Fibroblast of skin of right quadriceps (primary cell): Measurements from ENCODE around the gene CADM4.
"Not testable (repeated sequence)": the region's sequence is repeated elsewhere in the genome, so short reads cannot be mapped to it uniquely, and the experiment has no call there.

ENCODE experiments used
- DNase-seq: peaks from one replicate; pipeline ENCODE4 v3.0.0-alpha.2; 2013

CADM4 gene, protein sequence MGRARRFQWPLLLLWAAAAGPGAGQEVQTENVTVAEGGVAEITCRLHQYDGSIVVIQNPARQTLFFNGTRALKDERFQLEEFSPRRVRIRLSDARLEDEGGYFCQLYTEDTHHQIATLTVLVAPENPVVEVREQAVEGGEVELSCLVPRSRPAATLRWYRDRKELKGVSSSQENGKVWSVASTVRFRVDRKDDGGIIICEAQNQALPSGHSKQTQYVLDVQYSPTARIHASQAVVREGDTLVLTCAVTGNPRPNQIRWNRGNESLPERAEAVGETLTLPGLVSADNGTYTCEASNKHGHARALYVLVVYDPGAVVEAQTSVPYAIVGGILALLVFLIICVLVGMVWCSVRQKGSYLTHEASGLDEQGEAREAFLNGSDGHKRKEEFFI

DNA sequence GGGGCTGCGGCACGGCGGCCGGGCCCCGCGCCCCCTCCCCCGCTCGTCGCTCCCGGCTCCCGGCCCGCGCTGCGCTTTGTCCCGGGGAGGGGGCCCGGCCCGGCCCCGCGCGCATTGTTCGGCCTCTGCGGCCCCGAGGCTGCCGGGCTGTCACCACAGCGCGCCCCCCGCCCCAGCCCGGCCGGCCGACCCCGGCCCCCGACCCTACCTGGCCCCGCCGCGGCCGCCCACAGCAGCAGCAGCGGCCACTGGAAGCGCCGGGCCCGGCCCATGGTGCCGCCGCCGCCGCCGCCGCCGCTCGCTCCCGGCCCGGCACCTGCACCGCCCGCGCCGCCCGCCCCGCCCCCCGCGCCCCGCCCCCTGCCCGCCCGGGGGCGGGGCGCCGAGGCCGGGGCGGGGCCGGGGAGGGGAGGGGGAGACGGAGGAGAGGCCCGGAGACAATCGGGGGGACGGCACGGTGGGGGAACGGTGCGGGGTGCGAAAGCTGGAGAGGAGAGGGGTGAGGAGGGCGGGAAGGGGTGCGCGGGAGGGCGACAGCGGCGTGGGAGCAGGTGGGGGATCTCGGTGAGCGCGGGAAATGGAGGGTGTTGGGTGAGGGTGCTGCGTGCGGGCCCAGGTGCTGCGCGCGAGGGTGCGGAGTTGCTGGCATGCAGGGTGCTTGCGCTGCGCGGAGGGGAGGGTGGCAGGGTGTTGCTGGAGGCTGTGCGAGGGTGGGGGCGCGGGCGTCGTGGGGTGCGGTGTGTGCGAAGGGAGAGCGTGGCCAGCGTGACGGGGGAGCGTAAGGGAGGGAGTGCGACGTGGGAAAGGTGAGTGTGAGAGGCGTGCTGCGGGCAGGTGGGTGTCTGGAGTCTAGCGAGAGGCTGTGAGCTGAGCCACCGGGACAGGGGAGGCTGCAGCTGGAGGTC lies at the start of gene CADM4:
TSS of gene CADM4 (minus strand) at position 332 of the 905 bp plus-strand sequence. CDS start at position 272, 60 bp downstream.
- no peak for DNase-seq

DNA sequence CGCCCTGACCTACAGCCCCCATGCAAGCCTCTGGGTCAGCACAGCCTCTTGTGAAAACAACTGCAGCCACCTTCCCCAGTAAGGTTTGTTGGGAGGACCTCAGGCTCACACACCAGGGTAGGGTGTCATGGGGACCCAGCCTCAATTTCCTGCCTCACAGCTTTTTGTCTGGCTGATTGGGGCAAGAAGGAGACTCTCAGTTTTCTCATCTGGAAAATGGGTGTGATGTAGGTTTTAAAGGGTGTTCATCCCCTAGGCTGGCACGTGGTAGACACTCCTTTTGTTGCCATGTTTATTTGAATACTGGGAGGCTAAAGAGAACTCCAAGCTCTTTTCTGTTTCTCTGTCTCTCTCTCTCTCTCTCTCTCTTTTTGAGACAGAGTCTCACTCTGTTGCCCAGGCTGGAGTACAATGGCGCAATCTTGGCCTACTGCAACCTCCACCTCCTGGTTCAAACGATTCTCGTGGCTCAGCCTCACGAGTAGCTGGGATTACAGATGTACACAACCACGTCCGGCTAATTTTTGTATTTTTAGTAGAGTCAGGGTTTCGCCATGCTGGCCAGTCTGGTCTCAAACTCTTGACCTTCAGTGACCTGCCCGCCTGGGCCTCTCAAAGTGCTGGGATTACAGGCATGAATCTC lies 48.5 kb upstream of the CADM4 start:
- no peak for DNase-seq

DNA sequence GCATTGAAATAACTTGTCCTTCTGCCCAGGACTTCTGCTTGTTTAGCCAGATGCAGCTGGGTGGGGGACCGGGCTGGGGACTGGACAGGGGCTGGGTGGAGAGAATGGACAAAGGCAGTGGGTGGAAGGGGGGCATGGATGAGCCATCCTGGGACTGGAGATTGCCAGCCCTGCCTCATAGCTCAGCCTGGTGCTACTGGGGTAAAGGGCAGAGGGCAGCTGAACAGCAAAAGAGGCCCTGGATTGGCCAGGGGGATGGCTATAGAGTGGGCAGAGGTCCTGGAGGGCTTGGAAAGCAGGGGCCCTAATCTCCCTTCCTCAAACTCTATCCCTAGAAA lies 48.0 kb upstream of the CADM4 start:
- no peak for DNase-seq

DNA sequence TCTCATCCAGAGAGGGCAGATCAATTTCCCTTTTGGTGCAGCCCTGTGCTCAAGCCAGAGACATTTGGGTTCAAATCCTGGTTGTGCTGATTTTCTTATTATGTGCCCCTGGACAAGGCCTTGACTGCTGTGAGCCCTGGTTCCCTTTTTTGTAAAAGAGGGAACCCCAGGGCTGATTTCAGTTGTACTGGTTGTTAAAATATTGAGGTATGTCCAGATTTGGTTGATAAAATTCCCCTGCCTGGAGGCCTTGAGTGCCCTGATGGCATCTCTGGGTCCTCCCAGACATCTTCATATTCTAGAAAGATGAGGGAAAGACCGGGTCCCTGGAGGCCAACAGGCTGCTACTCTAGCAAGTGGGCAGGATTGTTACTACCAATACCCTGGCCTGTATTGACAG lies 44.7 kb upstream of the CADM4 start:
- DNase-seq, result no peak

DNA sequence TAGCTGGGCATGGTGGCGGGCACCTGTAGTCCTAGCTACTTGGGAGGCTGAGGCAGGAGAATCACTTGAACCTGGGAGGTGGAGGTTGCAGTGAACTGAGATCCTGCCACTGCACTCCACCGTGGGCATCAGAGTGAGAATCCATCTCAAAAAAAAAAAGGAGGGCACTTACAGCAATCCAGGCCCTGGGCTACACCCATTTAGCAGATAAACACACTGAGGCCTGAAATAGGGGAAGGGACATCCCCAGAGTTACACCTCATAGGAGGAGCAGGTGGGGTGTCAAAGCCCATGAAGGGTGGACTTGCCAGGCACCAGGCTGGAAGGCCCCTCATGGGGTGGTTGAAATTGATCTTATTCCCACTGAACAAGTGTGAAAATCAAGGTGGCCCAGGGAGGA lies 44.3 kb upstream of the CADM4 start:
- no peak for DNase-seq

DNA sequence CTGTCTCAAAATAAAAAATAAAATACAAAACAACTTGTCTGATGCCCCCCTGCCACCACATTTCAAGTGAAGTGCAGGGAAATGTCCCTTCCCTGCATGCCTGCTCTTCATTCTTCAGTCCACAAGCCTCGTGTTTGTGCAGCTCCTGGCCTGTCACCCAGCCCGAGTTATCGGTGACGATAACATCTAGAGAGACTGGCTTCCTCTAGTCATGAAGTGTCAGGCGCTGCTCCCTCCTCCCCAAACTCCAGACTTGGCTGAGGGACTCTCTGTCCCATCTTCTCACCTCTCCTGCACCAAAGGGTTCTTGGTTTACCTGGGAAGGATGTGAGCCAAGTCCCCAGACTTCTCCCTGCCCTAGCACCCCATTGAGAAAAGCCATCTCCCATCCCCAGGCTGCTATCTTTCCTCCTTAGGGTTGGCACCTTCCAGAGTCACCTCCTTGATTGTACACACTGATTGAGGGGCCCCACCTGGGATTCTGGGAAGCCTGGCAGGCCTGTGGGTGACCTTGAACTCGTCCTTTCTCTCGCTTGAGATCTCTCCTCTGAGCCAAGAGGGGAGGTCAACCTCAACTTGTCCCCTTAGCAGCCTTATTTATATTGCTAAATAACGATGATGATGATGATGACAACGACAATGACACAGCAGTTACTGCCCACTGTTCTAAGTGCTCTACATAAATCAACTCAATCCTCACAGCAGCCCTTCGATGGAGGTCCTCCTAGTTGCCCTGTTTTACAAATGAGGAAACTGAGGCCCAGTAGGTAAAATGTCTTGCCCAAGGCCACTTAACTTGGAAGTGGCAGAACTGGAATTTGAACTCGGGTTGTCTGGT lies 43.4 kb upstream of the CADM4 start:
- DNase-seq, result no peak

DNA sequence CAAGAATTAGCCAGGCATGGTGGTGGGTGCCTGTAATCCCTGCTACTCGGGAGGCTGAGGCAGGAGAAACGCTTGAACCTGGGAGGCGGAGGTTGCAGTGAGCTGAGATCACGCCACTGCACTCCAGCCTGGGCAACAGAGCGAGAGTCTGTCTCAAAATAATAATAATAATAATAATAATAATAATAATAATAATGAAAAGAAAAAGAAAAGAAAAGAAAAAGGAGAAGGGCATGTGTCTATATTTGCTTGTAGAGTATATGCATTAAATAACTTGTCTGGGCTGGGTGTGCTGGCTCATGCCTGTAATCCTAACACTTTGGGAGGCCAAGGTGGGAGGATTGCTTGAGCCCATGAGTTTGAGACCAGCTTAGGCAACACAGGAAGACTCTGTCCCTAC lies 42.6 kb upstream of the CADM4 start:
- not testable (repeated sequence) for DNase-seq

DNA sequence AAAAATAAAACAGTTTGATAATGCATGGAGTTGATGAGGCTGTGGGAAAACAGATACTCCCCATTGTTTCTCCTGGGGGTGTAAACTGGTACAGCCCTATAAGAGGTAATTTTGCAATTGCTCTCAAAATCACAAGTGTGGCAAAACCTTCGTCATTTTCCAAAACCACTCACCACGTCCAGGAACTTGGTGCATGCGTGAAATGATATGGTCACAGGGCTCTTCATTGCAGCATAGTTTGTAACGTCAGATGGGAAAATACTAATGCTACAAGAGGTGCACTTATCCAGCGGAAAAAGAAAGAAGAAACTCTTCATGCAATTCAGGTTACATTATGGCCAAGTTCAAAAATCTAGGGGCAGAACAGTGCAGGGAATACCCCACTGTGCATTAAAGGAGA lies 42.2 kb upstream of the CADM4 start:
- DNase-seq, result no peak

DNA sequence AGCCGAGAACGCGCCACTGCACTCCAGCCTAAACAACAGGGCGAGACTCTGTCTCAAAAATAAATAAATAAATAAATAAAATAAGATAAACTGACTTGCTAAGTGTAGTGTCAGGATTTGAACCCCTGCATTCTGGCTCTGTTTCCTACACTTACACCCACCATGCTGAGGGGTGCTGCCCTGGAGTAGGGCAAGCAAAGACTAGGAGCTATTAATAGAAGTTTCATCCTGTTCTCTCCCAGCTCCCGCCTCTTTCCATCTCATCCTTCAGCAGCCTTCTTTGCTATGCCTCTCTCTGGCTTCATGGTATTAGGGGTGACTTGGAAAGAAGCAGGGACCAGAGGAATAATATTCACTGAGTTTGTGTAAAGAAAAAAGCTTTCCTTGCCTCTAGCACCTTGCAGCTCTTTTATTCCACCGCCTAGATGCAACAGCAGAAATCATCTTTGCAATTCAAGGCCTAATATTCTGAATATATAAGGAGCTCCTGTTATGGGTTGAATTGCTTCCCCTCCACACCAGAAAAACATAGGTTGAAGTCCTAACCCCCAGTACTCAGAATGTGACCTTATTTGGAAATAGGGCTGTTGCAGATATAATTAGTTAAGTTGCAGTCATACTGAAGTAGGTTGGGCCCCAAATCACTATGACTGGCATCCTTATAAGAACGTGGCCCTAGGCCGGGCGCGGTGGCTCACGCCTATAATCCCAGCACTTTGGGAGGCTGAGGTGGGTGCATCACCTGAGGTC lies 39.0 kb upstream of the CADM4 start:
- peak; percentile 53 for DNase-seq

DNA sequence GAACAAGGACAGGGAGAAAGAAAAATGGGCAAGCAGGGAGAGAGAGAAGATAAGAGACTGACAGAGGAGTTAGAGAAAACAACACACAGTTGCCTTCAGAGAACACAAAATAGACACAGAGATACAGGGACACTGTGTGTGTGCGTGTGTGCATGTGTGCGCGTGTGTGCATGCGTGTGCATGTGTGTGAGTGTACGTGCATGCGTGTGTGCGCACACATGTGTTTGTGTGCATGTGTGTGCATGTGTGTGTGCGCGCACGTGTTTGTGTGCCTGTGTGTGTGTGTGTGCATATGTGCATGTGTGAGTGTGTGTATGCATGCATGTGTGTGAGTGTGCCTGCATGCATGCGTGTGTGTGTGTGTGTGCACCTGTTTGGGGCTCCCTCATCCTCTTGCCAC lies 36.3 kb upstream of the CADM4 start:
- no peak for DNase-seq

DNA sequence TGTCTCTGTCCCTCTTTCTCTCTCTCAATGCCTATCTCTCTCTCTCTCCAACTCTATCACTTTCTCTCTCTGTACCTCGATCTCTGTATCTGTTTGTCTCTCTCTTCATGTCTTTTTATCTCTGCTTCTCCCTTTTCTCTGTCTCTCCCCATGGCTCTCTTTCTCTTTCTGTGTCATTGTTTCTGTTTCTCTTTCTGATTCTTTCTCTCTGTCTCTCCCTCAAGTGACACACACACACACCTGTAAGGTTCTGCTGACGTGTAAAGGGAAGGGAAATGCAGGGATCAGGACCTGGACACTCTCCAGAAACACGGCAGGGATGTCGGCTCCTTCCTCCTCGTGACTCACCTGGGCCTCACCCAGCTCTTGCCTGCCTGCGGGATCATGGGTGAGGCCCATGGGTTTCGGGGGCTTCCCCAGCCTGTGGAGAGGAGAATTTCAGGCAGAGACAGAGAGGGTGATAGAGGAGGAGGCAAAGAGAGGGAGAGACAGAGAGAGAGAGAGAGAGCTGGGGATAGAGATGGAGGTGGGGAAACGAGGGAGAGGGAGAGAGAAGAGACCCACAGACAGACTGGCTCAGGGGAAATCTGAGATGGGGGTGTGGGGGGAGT lies 35.7 kb upstream of the CADM4 start:
- DNase-seq, result peak; percentile 63

DNA sequence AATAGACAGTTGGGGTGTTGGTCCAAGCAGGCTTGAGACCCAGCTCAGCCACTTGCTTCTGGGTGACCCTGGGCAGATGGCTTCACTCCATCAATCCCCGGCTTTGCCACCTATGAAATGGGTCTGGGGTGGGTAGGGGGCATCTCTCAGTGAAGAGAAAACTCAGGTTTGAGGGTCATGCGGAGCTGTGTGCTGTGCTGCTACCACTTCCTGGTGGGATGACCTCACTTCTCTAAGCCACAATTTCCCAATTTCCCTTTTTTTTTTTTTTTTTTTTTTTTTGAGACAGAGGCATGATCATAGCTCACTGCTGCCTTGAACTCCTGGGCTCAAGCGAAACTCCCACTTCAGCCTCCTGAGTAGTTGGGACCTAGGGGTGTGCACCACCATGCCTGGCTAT lies 34.9 kb upstream of the CADM4 start:
- peak; percentile 38 for DNase-seq

DNA sequence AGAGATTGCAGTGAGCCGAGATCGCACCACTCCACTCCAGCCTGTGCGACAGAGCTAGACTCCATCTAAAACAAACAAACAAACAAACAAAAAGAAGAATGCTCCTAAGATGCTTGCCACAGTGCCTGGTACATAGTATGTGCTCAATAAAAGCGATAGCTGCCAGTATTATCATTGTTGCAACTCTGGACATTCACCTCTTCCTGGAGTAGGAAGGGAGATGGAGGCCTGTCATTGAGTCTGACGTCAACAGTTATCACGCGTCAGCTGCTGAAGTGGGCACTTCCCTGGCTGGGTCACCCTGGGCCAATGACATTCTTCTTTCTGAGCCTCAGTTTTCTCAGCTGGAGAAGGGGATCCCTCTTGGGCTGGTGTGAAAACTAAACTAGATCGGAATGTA lies 34.5 kb upstream of the CADM4 start:
- DNase-seq, result no peak

DNA sequence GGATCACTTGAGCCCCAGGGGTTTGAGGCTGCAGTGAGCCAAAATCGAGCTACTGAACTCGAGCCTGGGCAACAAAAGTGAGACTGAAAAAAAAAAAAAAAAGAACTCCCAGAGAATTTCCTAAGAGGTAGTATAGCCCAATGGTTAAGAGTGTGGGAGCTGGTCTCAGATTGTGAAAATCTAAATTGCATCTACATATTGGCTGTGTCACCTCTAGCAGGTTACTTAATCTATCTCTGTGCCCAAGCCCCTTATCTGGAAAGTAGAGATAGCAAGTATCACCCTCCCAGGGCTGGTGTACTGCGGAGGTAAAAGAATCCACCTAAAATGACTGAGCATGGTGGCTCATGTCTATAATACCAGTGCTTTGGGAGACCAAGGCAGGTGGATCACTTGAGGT lies 34.0 kb upstream of the CADM4 start:
- no peak for DNase-seq

DNA sequence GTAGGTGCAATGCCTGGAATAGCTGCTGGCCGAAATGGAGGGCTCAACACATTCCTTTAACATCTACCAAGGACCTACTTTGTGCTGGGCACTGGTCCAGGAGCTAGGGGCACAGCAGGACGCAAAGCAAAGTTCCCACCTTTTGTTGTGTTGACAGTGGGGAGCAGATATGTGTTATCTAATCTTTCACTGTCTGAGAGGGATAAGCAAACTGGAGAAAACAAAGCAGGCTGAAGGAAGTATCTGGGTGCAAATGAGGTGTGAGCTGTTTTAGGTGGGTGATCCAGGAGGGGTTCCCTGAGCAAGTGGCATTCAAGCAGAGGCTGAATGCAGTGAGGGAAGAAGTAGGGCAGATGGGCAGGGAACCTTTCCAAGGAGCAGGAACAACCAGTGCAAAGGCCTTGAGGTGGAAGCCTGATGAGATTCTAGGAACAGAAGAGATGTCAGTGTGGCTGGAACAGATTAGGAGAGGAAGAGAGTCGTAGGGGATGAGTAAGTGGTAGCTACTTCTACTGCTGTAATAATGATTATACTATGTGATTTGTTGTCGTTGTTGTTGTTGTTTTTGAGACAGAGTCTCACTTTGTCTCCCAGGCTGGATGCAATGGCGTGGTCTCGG lies 32.5 kb upstream of the CADM4 start:
- DNase-seq, result no peak

DNA sequence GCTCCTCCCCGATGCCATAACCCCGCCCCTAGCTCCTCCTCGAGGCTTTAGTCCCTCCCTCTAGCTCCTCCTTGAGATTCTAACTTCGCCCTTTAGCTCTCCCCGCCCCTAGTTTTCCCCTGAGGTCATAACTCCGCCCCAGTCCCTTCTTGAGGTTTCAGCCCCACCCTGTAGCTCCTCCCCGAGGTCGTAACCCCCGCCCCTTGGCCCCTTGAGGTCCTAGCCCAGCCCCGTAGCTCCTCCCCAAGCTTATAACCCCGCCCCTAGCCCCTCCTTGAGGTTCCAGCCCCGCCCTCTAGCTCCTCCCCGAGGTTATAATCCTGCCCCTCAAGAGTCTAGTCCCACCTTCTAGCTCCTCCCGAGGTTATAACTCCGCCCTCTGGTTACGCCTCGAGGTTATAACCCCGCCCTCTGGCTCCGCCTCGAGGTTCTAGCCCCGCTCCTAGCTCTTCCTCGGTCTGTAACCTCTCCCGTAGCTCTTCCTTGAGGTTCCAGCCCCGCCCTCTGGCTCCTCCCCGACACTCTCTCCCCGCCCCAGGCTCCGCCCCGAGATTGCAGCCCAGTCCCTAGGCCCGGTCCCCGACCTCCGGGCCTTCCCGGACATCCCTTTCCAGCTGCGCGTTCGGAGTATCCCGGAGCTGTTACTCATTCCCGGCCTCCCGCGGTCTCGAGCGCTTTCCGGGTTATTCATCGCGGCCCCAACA lies 28.9 kb upstream of the CADM4 start:
- DNase-seq, result peak; percentile 100

DNA sequence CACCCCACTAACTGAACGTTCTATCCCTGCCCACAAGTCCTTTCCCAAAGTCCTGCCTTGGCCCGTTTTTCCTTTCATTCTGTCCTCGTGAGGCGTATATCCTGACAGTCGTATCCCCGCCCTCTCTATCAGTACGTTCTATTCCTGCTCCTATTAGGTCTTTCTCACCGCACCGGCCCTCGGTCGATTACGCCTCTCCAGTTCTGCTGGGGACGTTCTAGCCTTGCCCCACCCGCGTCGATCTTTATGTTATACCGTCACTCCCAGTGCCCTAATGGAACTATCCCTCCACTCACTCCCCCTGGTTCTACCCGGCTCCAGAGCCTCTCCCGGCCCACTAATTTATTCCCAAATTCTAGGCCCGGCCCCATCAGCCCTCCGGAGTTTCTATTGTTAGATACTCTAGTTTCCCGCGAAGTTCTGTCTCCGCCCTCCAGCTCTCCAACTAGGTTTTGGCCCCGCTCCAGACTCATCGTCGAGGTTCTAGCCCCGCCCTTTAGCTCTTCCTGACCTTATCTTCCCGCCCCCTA lies 28.3 kb upstream of the CADM4 start:
- no peak for DNase-seq

DNA sequence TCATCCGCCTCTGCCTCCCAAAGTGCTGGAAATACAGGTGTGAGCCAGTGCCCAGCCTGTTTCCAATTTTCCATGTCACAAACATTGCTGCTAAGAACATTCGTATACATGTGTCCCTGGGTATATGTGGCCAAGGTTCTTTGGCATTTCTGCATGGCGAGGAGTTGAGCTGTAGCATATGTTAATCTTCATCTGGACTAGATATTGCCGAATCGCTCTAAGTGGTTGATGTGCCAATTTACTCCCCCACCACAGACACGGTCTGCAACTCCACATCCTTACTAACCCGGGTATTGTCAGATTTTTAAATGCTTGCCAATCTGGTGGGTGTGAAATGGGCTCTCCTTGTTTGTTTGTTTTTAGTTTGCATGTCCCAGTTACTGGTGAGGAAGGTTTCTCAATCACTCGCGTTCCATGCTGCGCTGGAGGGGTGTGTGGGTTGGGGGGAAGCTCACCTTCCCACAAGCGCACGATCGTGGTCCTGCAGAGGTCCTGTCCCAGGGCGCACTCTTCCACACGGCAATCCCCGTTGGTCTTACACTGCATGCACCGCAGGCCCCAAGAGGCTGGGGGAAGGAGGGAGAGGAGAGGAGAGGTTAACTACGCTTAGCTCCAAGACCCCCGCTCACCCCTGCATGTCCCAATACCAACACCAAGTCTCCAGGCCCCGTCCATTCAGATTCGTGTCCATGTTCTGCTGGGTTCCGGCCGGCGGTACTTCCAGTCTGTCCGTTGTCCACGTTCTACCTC lies 27.7 kb upstream of the CADM4 start:
- DNase-seq, result no peak

DNA sequence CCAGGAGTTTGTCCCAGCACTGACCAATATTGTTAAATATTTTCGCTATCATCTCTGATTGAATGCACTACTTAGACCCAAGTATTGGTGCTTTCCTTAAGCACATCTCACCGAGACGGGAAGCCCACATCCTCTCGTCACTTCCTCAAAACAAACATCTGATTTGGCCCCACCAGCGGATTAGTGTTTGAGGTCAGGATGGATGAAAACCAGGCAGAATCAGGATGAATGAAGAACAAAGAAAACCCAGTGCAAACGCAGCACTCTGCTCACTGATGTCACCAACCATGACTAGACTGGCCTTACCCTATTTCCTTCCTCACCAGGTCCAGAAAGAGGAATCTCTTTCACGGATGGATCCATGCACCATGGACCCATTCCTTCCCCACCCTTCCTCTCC lies 24.4 kb upstream of the CADM4 start:
- no peak for DNase-seq
